ENCODE data around the gene TRPV2. TPM values are rescaled to one million over a fixed set of nuclear protein-coding genes. Genes with fewer than 3 reads are reported as not detected.

The TRPV2 gene, protein sequence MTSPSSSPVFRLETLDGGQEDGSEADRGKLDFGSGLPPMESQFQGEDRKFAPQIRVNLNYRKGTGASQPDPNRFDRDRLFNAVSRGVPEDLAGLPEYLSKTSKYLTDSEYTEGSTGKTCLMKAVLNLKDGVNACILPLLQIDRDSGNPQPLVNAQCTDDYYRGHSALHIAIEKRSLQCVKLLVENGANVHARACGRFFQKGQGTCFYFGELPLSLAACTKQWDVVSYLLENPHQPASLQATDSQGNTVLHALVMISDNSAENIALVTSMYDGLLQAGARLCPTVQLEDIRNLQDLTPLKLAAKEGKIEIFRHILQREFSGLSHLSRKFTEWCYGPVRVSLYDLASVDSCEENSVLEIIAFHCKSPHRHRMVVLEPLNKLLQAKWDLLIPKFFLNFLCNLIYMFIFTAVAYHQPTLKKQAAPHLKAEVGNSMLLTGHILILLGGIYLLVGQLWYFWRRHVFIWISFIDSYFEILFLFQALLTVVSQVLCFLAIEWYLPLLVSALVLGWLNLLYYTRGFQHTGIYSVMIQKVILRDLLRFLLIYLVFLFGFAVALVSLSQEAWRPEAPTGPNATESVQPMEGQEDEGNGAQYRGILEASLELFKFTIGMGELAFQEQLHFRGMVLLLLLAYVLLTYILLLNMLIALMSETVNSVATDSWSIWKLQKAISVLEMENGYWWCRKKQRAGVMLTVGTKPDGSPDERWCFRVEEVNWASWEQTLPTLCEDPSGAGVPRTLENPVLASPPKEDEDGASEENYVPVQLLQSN
- total RNA-seq (0.09 and 0.28 TPM in 2 replicates), polyA plus RNA-seq (0.72 and 0.93 TPM in 2 replicates)

- H3K36me3 ChIP-seq, result no peaks in the 10 kb centered on the region
- H3K27ac ChIP-seq, result no peak within 1 kb of the TSS
- peaks cover 8% of the 10 kb centered on the region for H3K4me1 ChIP-seq (ENCODE audit: low read depth)
- peak in 1 of 2 donors; percentile 26 for DNase-seq (ENCODE audit: low read depth in 1 of 2, low spot score in 1 of 2)
- no peaks in the 10 kb centered on the region for H3K27me3 ChIP-seq
- no peak within 1 kb of the TSS for H3K4me3 ChIP-seq
- TF ChIP-seq, protein P1, sequence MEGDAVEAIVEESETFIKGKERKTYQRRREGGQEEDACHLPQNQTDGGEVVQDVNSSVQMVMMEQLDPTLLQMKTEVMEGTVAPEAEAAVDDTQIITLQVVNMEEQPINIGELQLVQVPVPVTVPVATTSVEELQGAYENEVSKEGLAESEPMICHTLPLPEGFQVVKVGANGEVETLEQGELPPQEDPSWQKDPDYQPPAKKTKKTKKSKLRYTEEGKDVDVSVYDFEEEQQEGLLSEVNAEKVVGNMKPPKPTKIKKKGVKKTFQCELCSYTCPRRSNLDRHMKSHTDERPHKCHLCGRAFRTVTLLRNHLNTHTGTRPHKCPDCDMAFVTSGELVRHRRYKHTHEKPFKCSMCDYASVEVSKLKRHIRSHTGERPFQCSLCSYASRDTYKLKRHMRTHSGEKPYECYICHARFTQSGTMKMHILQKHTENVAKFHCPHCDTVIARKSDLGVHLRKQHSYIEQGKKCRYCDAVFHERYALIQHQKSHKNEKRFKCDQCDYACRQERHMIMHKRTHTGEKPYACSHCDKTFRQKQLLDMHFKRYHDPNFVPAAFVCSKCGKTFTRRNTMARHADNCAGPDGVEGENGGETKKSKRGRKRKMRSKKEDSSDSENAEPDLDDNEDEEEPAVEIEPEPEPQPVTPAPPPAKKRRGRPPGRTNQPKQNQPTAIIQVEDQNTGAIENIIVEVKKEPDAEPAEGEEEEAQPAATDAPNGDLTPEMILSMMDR (IDR thresholded peaks at IDR 0.05; ENCODE audit: low read depth, low read length), result no peak
- H3K9me3 ChIP-seq (ENCODE audit: low read depth), result no peaks in the 10 kb centered on the region
These were observed at the start of gene TRPV2 for GRCh38 chr17:16415031-16415924. Gene TRPV2 (plus strand): TSS chr17:16415571. CDS start chr17:16417669, 2,098 bp downstream.

DNA sequence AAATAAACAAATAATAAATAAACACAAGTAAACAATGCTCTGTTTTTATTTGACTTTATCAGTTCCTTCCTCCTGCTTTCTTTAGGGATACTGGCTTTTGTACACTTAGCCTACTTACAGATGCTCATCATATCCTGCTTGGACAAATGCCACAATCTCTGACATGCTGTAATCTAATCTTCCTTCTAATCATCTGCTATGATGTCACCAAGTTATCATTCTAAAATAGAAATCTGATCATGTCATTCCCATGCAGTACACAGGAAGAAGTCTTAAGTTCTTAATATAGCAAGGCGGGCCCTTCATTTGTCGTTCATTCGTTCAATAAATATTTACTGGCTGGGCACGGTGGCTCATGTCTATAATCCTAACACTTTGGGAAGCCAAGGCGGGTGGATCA is 43.6 kb upstream of the TRPV2 start:
- Histone ChIP-seq H3K36me3 (no peaks in the 10 kb centered on the region), H3K27me3 (no peaks in the 10 kb centered on the region), H3K9me3 (ENCODE audit: low read depth) (no peaks in the 10 kb centered on the region), H3K27ac (no peak overlapping the region), H3K4me3 (no peak overlapping the region), H3K4me1 (ENCODE audit: low read depth) (no peaks in the 10 kb centered on the region)
- TF ChIP-seq, protein P1 (IDR thresholded peaks at IDR 0.05; ENCODE audit: low read depth, low read length), result no peak
- peak in 1 of 2 donors; percentile 55 for DNase-seq (ENCODE audit: low read depth in 1 of 2, low spot score in 1 of 2)

DNA sequence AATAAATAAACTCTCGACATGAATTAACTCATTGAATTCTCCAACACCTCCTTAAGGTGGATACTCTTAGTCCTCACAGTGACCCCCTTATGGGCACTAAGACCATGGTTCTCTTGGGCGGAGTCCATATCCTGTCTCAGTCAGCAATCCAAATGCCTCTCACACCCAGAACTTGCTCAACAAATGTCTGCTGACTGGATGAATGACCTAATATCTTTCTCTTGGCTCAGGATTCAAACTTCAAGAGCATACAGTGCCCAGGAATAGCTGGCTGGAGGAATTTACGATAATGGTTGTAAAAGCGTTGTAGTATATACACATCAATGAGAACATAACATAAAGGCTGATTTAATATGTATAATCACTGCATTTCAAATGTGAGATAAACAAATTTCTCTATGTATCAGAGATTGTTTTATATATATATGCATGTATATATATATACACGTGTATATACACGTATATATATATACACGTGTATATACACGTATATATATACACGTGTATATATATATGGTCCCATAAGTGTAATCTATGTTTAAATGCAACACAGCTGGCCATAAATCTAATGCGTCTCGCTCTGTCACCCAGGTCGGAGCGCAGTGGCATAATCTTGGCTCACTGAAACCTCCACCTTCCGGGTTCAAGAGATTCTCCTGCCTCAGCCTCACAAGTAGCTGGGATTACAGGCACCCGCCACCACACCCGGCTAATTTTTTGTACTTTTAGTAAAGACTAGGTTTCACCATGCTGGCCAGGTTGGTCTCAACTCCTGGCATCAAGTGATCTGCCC is 41.0 kb upstream of the TRPV2 start:
- H3K4me1 ChIP-seq (ENCODE audit: low read depth), result no peaks in the 10 kb centered on the region
- H3K36me3 ChIP-seq, result no peaks in the 10 kb centered on the region
- DNase-seq (ENCODE audit: low read depth in 1 of 2, low spot score in 1 of 2), result peak in 1 of 2 donors; percentile 86
- TF ChIP-seq, protein P1 (IDR thresholded peaks at IDR 0.05; ENCODE audit: low read depth, low read length), result no peak
- no peaks in the 10 kb centered on the region for H3K27me3 ChIP-seq
- no peaks in the 10 kb centered on the region for H3K9me3 ChIP-seq (ENCODE audit: low read depth)
- no peak overlapping the region for H3K4me3 ChIP-seq
- H3K27ac ChIP-seq, result no peak overlapping the region

DNA sequence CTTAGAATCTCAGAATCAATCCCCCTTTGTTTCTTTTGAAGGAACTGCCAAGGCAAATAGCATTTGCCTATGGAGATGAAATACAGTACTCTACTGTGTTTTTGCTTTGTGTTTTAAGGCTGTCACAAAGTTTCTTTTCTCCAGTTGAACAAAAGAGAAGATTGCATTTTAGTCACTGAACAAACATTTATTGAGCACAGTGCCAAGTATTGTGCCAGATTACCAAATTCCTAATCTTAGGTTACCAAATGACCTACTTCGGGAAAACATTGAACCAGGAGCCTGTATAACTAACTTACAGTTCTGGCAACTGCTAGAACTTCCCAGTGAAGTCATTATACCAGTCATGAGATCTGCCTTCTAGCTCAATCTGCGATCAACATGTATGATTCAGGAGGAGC is 37.4 kb upstream of the TRPV2 start:
- Histone ChIP-seq H3K36me3 (peaks cover 10% of the 10 kb centered on the region), H3K27me3 (no peaks in the 10 kb centered on the region), H3K4me1 (ENCODE audit: low read depth) (no peaks in the 10 kb centered on the region), H3K9me3 (ENCODE audit: low read depth) (no peaks in the 10 kb centered on the region), H3K4me3 (no peak overlapping the region), H3K27ac (no peak overlapping the region)
- peak in 1 of 2 donors; percentile 65 for DNase-seq (ENCODE audit: low read depth in 1 of 2, low spot score in 1 of 2)
- TF ChIP-seq, protein P1 (IDR thresholded peaks at IDR 0.05; ENCODE audit: low read depth, low read length), result no peak

Measured in cardiac muscle cell (in vitro differentiated cells and primary cell).